A172 (cell line): ENCODE data around the gene CACHD1. TPM values are rescaled to one million over a fixed set of nuclear protein-coding genes. Genes with fewer than 3 reads are reported as not detected.
"Not testable (repeated sequence)": the region's sequence is repeated elsewhere in the genome, so short reads cannot be mapped to it uniquely, and the experiment has no call there.

ENCODE experiments used
- DNase-seq: peaks from one replicate; pipeline ENCODE4 v3.0.0-alpha.2; 2015; ENCODE audit warnings: low spot score
- total RNA-seq: library from RNA; depleted of rRNA; stranded (reverse); fragments of >200 nt; shearing (Covaris generic); gene quantifications from 2 replicates; pipeline ENCODE4 v1.2.3, GENCODE V29; 2014

Gene CACHD1
- total RNA-seq, 1 experiment from 2014 or later: 4.2 TPM

DNA sequence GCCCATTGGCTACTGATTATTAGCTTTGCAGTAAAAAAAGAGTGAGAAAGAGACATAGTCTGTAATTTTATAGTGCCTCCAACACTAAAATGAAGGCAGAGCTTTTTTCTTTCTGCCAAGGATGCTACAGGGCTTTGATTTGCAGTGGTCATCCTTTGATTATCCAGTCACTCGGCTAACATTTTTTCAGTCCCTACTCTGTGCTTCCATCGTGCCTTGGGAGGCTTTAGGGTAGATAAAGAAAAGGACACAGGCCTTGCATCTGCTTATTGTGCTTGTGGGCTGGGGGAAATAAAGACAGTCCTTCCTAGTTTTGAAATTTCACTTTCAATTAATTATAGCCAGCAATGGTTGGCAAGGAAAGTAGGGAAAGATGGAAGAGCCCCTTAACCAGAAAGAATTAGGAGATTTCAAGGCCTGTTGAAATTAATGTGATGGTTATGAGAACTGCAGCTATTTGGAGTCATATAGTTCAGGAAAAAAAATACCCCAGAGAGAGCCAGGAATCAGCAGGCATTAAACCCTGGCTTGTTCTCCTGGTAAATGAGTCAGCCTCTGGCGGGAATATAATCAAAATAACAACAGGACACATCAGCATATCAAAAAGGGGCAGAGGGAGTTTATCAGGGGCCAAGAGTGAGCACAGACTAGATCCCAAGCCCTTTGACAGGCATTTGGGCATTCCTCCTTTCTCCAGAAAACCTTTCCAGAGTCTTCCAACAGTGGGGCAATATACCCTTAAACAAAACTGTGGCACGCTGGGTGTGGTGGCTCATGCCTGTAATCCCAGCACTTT lies 27.4 kb downstream of the CACHD1 start:
- no peak for DNase-seq

DNA sequence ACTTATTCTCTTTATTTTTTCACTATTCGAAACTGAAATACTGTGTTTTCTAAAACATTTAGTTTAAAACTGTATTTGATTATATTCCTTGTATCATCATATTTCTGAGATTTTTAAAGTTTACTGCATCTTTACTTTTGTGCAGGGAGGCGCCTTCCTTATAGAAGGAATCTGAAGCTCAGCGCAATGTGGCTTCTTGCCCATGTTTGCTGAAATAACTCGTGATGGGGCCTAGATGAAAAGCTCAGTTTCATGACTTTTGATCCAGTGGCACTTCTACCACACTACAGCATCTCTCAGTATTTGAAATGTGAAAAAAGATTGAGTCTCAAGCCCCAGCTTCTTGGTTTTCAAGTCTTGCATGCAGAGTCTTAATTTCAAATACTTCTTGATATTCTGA lies 28.4 kb downstream of the CACHD1 start:
- DNase-seq: no peak

- no peak for DNase-seq
Measured at GRCh38 chr1:64499011-64499410, 29.1 kb downstream of the CACHD1 start.

DNA sequence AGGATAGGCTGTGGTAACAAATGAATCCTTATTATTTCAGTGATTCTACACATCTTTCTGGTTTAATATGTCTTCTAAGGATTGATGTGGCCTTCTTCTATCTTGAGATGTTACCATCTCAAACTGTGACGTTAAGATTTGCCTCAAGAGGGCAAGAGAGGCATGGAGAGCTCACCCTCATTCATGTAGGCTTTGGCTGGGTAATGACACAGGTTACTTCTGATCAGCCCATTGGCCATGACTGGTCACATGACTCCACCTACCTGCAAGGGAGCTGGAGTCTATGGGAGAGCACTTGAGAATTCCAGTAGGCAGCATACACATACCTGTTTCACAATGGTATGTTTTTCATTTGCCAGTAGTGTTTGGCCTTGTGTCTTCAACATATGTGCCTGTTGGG lies 30.0 kb downstream of the CACHD1 start:
- no peak for DNase-seq

GRCh38 chr1:64502083-64502482 lies 32.2 kb downstream of the CACHD1 start:
- no peak for DNase-seq

DNA sequence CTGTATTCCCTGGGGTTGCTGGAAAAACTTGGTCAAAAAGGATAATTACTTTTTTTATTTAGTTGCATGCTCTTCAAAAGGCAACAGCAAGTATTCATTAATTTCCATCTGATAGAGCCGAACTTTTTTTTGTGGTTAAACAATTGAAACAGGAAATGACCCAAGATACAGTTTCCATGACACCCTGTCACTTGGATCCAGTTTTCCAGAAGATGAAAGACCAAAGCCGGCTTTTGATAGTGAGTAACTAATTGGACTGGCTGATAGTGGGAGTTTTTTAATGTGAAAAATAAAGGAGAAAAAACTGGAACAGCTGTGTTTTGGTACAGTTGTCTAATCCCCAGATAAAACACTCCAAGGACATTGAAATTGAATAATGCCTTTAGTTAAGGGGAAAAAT lies 33.0 kb downstream of the CACHD1 start:
- peak; percentile 60 for DNase-seq

DNA sequence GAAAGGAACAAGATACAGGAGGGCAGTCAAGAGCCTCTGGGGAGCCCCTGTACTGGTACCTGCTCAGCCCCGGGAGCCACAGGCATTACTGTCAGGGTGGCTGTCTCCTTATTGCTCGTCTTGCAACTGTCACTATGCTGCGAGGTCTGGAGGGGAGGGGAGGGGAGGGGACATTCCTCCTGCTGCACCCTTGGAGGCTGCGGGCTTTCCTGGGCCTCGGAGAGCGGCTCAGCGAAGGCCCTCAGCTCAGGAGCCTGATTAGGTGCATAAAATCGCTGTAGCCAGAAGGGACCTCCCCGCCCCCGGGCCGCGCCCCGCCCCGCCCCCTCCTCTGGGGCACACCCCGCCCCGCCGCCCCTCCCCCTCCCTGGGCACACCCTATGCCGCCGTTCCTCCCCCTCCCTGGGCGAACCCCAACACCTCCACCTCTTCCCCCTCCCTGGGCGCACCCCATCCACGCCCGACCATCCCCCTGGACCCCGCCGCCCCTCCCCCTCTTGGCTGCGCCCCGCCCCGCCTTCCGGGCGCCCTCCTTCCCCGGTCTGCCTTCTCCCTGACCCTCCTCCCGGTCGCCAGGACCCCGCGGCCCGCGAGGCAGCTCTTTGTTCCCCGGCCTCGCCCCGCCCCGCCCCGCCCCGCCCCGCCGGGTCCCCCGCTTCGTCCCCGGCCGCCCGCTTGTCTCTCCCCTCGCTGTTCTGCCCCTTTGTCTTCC lies 35.5 kb downstream of the CACHD1 start:
- peak; percentile 30 for DNase-seq

- peak; percentile 64 for DNase-seq
Measured at GRCh38 chr1:64505944-64506655, 36.2 kb downstream of the CACHD1 start.

- DNase-seq: no peak
Measured at GRCh38 chr1:64508629-64509028, 38.7 kb downstream of the CACHD1 start.

DNA sequence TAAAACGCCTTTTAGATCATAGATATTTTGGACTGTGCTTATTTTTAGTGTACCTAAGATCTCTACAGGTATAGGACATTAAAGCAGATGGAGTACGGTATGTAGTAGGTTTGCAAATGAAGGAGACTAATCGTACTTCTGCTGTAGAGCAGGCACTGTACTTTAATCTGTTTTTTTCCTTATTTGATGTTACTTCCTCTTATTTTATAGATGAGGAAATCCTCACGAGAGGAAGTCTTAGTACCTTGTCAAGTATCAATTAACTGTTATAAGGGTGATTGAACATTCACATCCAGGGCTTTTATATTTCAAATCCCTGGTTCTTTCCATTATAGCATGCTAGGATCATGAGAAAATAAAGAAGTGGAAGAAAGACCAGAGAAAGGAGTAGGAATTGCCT lies 41.1 kb downstream of the CACHD1 start:
- no peak for DNase-seq

- not testable (repeated sequence) for DNase-seq
Measured at GRCh38 chr1:64512206-64512605, 42.3 kb downstream of the CACHD1 start.

GRCh38 chr1:64513545-64513944 lies 43.6 kb downstream of the CACHD1 start:
- no peak for DNase-seq

DNA sequence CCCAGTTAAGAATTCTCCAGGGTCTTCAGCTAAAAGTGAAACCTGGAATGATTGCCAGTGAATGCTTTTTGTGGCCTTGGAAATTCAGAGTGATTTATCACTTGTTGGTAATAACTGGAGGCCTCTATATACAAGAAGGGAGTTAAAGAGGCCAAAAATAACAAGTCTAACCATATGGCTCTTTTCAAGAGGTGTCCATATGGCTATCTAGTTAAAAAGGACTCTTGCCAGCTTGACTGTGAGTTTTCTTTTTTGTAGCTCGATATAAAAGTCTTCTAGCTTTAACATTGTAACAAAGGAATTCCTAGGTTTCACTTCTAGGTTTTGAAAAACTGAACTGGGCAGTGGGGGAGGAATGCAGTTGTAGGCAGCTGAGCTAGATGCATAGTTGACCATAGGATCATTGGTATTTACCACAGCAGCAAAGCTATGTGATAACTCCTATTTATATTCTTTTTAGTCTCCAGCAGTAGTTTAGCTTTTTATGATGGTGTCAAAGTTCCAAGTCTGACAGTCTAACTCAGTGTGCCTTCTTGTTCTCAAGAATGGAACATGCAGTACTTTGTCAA lies 44.4 kb downstream of the CACHD1 start:
- peak; percentile 27 for DNase-seq

DNA sequence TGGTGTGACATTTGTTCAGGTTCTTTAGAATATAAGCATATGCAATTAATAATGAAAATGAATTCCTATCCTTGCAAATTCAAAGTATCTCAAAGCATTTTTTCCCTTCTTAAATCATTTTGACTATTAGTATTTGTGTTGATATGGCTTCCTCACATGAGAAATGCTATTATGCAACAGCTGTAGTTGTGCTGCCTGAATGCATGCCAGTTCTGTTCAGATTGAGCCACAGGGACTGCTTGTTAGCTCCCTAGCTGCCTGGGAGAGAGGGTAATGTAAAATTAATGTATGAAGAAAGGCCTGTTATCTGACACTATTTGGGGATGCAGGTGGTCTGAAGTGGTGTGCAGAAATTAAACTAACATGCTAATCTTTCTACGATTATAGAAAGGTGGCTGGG lies 45.5 kb downstream of the CACHD1 start:
- DNase-seq: no peak

GRCh38 chr1:64516301-64516700 lies 46.4 kb downstream of the CACHD1 start:
- DNase-seq: no peak

- no peak for DNase-seq
Measured at GRCh38 chr1:64516803-64517568, 47.1 kb downstream of the CACHD1 start.

GRCh38 chr1:64517640-64518039 lies 47.7 kb downstream of the CACHD1 start:
- DNase-seq: no peak

DNA sequence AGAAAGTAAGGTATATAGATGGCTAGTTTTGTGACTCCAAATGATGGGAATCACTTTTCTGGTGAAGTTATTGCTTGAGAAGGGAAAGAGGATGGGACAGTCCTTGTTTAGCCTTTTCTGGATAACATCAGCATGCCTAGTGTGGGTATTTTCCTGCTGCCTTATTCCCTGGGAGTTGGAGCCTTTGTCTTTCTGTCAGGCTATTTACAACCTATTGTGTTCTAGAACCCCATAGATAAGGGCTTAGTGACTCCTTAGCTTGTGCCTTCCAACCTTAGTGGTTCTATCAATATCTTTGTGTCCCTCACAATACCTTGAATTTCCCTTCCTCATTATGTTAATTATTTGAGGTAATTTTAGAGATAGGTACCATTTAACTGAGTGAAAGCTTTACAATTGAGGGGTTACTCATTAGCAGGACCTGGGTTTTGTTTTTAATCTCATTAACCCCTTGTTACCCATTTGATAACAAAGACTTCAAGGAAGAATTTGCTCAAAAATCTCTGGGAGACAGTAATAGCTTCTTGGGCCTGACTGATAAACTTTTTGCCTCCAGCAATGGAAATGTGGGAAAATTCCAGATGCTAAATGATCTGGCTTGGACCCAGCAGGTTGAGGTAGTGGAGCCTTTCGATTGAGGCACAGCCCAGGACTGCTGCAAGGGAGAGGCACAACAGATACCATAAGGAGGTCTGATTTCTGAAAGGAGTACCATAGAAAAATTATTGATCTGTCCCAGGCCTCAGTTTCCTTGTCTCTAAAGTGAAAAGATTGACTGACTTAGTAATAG lies 49.0 kb downstream of the CACHD1 start:
- no peak for DNase-seq

- no peak for DNase-seq
Measured at GRCh38 chr1:64519901-64520300, 50.0 kb downstream of the CACHD1 start.

GRCh38 chr1:64522740-64523139 lies 52.8 kb downstream of the CACHD1 start:
- DNase-seq: no peak
